ENCODE results near the gene TGFBR3. TPM values are rescaled to one million over a fixed set of nuclear protein-coding genes. Genes with fewer than 3 reads are reported as not detected.

Gene TGFBR3
- total RNA-seq, 1 experiment from 2014 or later = 2.4 TPM

DNA sequence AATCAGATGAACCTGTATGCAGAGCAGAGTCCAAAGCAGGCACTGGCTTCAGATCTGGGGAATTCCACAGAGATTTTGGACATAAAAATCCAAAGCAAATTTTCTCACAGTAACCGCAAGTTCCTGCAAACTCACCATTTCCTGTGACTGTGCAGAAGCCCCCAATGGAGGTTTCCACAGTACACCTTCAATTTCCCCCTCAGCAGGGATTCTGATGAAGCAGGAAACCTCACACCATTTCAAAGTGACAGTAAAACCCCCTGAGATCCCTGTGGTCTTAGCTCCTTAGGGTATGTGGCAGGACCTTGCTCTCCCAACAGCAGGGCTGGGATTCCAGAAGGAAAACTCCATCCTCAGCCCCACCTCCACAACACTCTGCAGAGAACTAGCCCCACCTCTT is 6.0 kb upstream of the TGFBR3 start:
- no peak overlapping the region for H3K27ac Mint-ChIP-seq

More for the DNA sequence above, 6.0 kb upstream of the TGFBR3 start:
- no peaks in the 10 kb centered on the region for H4K20me1 ChIP-seq (ENCODE audit: control insufficient read depth, insufficient read depth, insufficient read length)
- H3K23ac ChIP-seq (ENCODE audit: insufficient read length, low read depth, low read length) = no peak overlapping the region
- H3K79me2 ChIP-seq (ENCODE audit: insufficient read depth, low read length) = no peaks in the 10 kb centered on the region
- H3T11ph ChIP-seq (ENCODE audit: low read length) = no peak overlapping the region
- no peak overlapping the region for H2AFZ ChIP-seq (ENCODE audit: low read length)
- Mint-ChIP-seq H3K4me1 (peaks cover 9% of the 10 kb centered on the region in 2 experiments), H3K9me3 (no peaks in the 10 kb centered on the region; a peak in 2 of 5 replicates), H3K4me3 (no peak overlapping the region), H3K36me3 (ENCODE audit: insufficient read depth in 1 of 3, low read depth in 3 of 3) (no peaks in the 10 kb centered on the region), H3K27me3 (ENCODE audit: low read depth) (peaks cover 15% of the 10 kb centered on the region)
- no peak overlapping the region for H4K5ac ChIP-seq (ENCODE audit: insufficient read length, low read depth, low read length)
- H2BK5ac ChIP-seq (ENCODE audit: insufficient read length, low read length) = no peak overlapping the region
- H3K9me3 ChIP-seq (ENCODE audit: control insufficient read depth, low read depth, low read length) = no peaks in the 10 kb centered on the region
- no peak overlapping the region for H2BK12ac ChIP-seq (ENCODE audit: insufficient read length, low read depth, low read length)
- no peak overlapping the region for H3K9ac ChIP-seq (ENCODE audit: extremely low read depth, insufficient read length, low read length)
- no peak overlapping the region for H2BK20ac ChIP-seq (ENCODE audit: low read depth, low read length, poor library complexity, severe bottlenecking)
- H2BK120ac ChIP-seq (ENCODE audit: low read depth, low read length, poor library complexity, severe bottlenecking) = no peak overlapping the region
- H2BK15ac ChIP-seq (ENCODE audit: low read depth, low read length) = no peak overlapping the region
- H3K27me3 ChIP-seq (ENCODE audit: insufficient read depth, low read length) = peaks cover under 1% of the 10 kb centered on the region; the same call in 1 of the 2 replicates
- no peak overlapping the region for H3K14ac ChIP-seq (ENCODE audit: insufficient read depth, low read length)
- no peaks in the 10 kb centered on the region for H3K79me1 ChIP-seq (ENCODE audit: insufficient read depth, low read depth, low read length, poor library complexity, severe bottlenecking)
- H4K8ac ChIP-seq (replicated peaks; ENCODE audit: insufficient read length, low read depth, low read length) = no peak overlapping the region
- no peaks in the 10 kb centered on the region for H3K23me2 ChIP-seq (ENCODE audit: insufficient read length, low read depth, low read length, poor library complexity, severe bottlenecking)
- no peak overlapping the region for H3K4me2 ChIP-seq (ENCODE audit: insufficient read depth, insufficient read length, low read length)
- no peak overlapping the region for H4K91ac ChIP-seq (ENCODE audit: insufficient read length, low read depth, low read length)
- no peak overlapping the region for H3K18ac ChIP-seq (ENCODE audit: insufficient read length, low read depth, low read length)
- WGBS (ENCODE audit: extremely low coverage, insufficient read length, low lambda C conversion rate) = no CpG with 5 or more reads among the region's 1 CpG
- TF ChIP-seq, protein P1, sequence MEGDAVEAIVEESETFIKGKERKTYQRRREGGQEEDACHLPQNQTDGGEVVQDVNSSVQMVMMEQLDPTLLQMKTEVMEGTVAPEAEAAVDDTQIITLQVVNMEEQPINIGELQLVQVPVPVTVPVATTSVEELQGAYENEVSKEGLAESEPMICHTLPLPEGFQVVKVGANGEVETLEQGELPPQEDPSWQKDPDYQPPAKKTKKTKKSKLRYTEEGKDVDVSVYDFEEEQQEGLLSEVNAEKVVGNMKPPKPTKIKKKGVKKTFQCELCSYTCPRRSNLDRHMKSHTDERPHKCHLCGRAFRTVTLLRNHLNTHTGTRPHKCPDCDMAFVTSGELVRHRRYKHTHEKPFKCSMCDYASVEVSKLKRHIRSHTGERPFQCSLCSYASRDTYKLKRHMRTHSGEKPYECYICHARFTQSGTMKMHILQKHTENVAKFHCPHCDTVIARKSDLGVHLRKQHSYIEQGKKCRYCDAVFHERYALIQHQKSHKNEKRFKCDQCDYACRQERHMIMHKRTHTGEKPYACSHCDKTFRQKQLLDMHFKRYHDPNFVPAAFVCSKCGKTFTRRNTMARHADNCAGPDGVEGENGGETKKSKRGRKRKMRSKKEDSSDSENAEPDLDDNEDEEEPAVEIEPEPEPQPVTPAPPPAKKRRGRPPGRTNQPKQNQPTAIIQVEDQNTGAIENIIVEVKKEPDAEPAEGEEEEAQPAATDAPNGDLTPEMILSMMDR (conservative IDR thresholded peaks at IDR 0.05) = no peak
- no peak overlapping the region for H3K4ac ChIP-seq (ENCODE audit: low read depth, low read length)
- H2AK5ac ChIP-seq (ENCODE audit: insufficient read length, low read length) = no peak overlapping the region
- no peak overlapping the region for H3K27ac ChIP-seq (ENCODE audit: insufficient read length, low read depth, low read length)
- peak; percentile 41 for DNase-seq
- no peak overlapping the region for H3K56ac ChIP-seq (ENCODE audit: insufficient read length, low read depth, low read length)
- no peaks in the 10 kb centered on the region for H3K4me1 ChIP-seq (ENCODE audit: insufficient read depth, low read length)
